Muscle of leg (tissue), 11 donors: ENCODE data around the gene KIZ. TPM values are rescaled to one million over a fixed set of nuclear protein-coding genes. Genes with fewer than 3 reads are reported as not detected.
"Not testable (repeated sequence)": the region's sequence is repeated elsewhere in the genome, so short reads cannot be mapped to it uniquely, and the experiment has no call there.

Experiments used
- DNase-seq: peaks from one replicate; pipeline ENCODE4 v3.0.0; 2013
- H3K27ac ChIP-seq: one replicate; pipeline ENCODE4 v1.5.1; 2013; ENCODE audit warnings: mild to moderate bottlenecking, low read length, control low read depth
- H3K27me3 ChIP-seq: one replicate; pipeline ENCODE4 v1.6.1; 2013; ENCODE audit warnings: low read length; ENCODE audit not compliant: control insufficient read depth, insufficient read depth
- H3K36me3 ChIP-seq: one replicate; pipeline ENCODE4 v1.6.1; 2013; ENCODE audit warnings: low read length; ENCODE audit not compliant: control insufficient read depth, insufficient read depth
- H3K4me1 ChIP-seq: one replicate; pipeline ENCODE4 v1.6.1; 2013; ENCODE audit warnings: low read length; ENCODE audit not compliant: control insufficient read depth, insufficient read depth
- H3K4me3 ChIP-seq: one replicate; pipeline ENCODE4 v1.5.1; 2013; ENCODE audit warnings: low read length, control low read depth
- H3K9me3 ChIP-seq: replicated peaks from 2 replicates; pipeline ENCODE4 v1.6.1; 2013; ENCODE audit warnings: low read depth, low read length; ENCODE audit not compliant: control insufficient read depth
- WGBS: methylation state at CpG from one replicate; pipeline ENCODE4 v1.1.5; 2013; ENCODE audit warnings: missing lambda C conversion rate; ENCODE audit not compliant: insufficient coverage; 5-methylcytosine and 5-hydroxymethylcytosine counted together
- polyA plus RNA-seq, 8 donors: library from polyadenylated mRNA; unstranded; fragments of 120-200 nt; gene quantifications; one replicate each; pipeline versions ENCODE4 v1.2.1 to v1.2.3, GENCODE V29; 2013; ENCODE audit warnings: inconsistent platforms in 1 of 8, low replicate concordance in 1 of 8; ENCODE audit not compliant: insufficient read length in 8 of 8, insufficient read depth in 1 of 8
- total RNA-seq: library from RNA; stranded (reverse); fragments of 120-200 nt; gene quantifications from one replicate; pipeline ENCODE4 v1.2.4, GENCODE V29; 2013

The KIZ gene
- total and polyA plus RNA-seq, 9 donors, result 12.8 to 18.5 (median 15.6) TPM

- not testable (repeated sequence) for H3K27ac ChIP-seq, H3K4me3 ChIP-seq, H3K9me3 ChIP-seq, H3K27me3 ChIP-seq, H3K36me3 ChIP-seq, DNase-seq, H3K4me1 ChIP-seq
- 91% methylated on average over 6 of the region's 8 CpGs for WGBS
Measured at GRCh38 chr20:21247603-21248095, 121.8 kb downstream of the KIZ start.

GRCh38 chr20:21251278-21251677 lies 125.4 kb downstream of the KIZ start:
- Histone ChIP-seq H3K27me3 (no peaks in the 10 kb centered on the region), H3K9me3 (no peaks in the 10 kb centered on the region), H3K27ac (no peak overlapping the region), H3K4me3 (no peak overlapping the region), H3K4me1 (no peaks in the 10 kb centered on the region), H3K36me3 (no peaks in the 10 kb centered on the region)
- no CpG with 5 or more reads among the region's 6 CpGs for WGBS
- no peak for DNase-seq

GRCh38 chr20:21257192-21257591 lies 131.3 kb downstream of the KIZ start:
- no peaks in the 10 kb centered on the region for H3K9me3 ChIP-seq
- H3K27ac ChIP-seq, result no peak overlapping the region
- H3K36me3 ChIP-seq, result no peaks in the 10 kb centered on the region
- H3K4me1 ChIP-seq, result no peaks in the 10 kb centered on the region
- WGBS, result 92% methylated on average over 2 of the region's 3 CpGs
- no peak for DNase-seq
- H3K27me3 ChIP-seq, result no peaks in the 10 kb centered on the region
- H3K4me3 ChIP-seq, result no peak overlapping the region

DNA sequence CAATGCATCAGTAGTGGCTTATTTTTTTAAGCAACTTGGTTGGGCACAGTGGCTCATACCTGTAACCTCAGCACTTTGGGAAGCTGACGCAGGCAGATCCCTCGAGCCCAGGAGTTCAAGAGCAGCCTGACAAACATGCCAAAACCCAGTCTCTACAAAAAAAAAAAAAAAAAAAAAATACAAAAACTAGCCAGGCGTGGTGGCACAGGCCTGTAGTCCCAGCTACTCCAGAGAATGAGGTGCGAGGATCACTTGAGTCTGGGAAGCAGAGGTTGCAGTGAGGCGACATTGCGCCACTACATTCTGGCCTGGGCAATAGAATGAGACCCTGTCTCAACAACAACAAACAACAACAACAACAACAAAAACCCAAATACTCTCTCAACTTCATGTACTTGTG lies 132.5 kb downstream of the KIZ start:
- Histone ChIP-seq H3K4me1 (no peaks in the 10 kb centered on the region), H3K9me3 (no peaks in the 10 kb centered on the region), H3K27me3 (no peaks in the 10 kb centered on the region), H3K4me3 (no peak overlapping the region), H3K27ac (no peak overlapping the region), H3K36me3 (no peaks in the 10 kb centered on the region)
- no peak for DNase-seq
- WGBS, result 75% methylated on average over 2 of the region's 6 CpGs

DNA sequence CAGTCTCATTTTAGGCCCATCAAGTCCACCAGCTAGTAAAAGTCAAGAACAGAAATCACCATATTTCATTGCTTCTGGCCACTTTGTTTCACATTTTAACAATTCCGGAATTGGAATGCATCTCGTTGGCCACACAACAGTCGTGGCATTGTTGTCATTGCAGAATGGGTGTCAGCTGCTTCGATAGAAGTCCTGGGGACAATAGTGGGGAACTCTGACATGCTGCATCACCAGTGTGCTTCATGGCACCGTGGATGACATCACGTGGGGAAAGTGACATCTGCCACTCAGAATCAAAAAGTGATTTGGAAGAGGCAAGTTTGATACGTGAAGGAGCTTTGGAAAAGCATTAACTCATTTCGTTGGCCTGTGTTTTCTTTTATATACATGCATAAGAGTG lies 133.5 kb downstream of the KIZ start:
- DNase-seq, result no peak
- H3K27ac ChIP-seq, result no peak overlapping the region
- no peaks in the 10 kb centered on the region for H3K4me1 ChIP-seq
- H3K27me3 ChIP-seq, result no peaks in the 10 kb centered on the region
- H3K4me3 ChIP-seq, result no peak overlapping the region
- H3K36me3 ChIP-seq, result no peaks in the 10 kb centered on the region
- 79% methylated on average over 6 of the region's 8 CpGs for WGBS
- no peaks in the 10 kb centered on the region for H3K9me3 ChIP-seq

DNA sequence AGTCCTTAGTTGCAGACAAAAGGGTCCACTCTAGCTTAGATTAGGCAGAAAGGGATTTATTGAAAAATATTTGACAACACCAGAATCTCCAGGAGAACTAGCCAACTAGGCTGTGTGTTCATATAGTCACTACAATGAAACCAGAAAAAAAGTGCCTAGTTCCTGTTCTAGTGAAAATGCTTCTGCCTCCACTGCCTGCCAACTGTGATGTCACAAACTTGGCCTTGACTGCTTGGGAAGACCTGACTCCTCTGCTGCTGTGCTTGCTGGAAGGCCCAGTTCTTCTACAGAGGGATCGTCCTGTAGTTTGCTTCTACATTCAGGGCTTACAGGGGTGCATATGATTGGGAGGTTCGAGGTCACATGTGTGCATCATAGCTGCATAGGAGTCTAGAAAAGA lies 136.9 kb downstream of the KIZ start:
- no peaks in the 10 kb centered on the region for H3K36me3 ChIP-seq
- DNase-seq, result peak; percentile 47
- no peak overlapping the region for H3K27ac ChIP-seq
- no peaks in the 10 kb centered on the region for H3K9me3 ChIP-seq
- H3K27me3 ChIP-seq, result no peaks in the 10 kb centered on the region
- WGBS, result no CpG with 5 or more reads among the region's 2 CpGs
- H3K4me3 ChIP-seq, result no peak overlapping the region
- no peaks in the 10 kb centered on the region for H3K4me1 ChIP-seq

- H3K27ac ChIP-seq, result no peak overlapping the region
- H3K4me1 ChIP-seq, result no peaks in the 10 kb centered on the region
- no peaks in the 10 kb centered on the region for H3K36me3 ChIP-seq
- WGBS, result 57% methylated on average over 12 of the region's 15 CpGs
- no peaks in the 10 kb centered on the region for H3K27me3 ChIP-seq
- DNase-seq, result no peak
- no peaks in the 10 kb centered on the region for H3K9me3 ChIP-seq
- no peak overlapping the region for H3K4me3 ChIP-seq
Measured at GRCh38 chr20:21265261-21266190, 139.6 kb downstream of the KIZ start.

GRCh38 chr20:21266191-21266536 lies 140.3 kb downstream of the KIZ start:
- Histone ChIP-seq H3K27ac (no peak overlapping the region), H3K4me1 (no peaks in the 10 kb centered on the region), H3K36me3 (no peaks in the 10 kb centered on the region), H3K27me3 (no peaks in the 10 kb centered on the region), H3K4me3 (no peak overlapping the region), H3K9me3 (no peaks in the 10 kb centered on the region)
- WGBS, result 78% methylated on average over 4 of the region's 5 CpGs
- DNase-seq, result no peak

DNA sequence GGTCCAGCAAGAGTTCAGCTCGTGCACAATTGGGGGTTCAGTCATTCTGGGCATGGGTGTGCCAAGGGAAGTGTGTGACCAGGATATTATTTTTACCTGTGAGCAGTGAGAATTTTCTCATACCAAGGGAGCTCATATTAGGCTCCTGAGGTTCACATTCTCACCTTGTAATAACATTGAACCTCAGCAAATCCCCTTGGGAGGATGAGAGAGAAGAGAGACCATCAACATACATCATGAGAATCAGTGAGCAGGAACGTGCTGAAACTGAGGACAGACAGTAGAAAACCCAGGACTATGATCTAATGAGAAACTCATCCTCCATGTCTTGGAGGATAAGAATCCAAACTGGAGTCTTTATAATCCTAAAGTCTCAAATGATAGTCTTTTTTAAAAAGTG lies 143.9 kb downstream of the KIZ start:
- 100% methylated on average over 1 of the region's 2 CpGs for WGBS
- peaks cover 2% of the 10 kb centered on the region for H3K27me3 ChIP-seq

GRCh38 chr20:21270806-21271205 lies 144.9 kb downstream of the KIZ start:
- H3K27ac ChIP-seq, result no peak overlapping the region
- H3K4me3 ChIP-seq, result no peak overlapping the region
- no peaks in the 10 kb centered on the region for H3K36me3 ChIP-seq
- 96% methylated on average over 4 of the region's 8 CpGs for WGBS
- no peaks in the 10 kb centered on the region for H3K4me1 ChIP-seq
- no peaks in the 10 kb centered on the region for H3K9me3 ChIP-seq
- peaks cover 2% of the 10 kb centered on the region for H3K27me3 ChIP-seq
- no peak for DNase-seq

More for the DNA sequence above, 143.9 kb downstream of the KIZ start:
- no peaks in the 10 kb centered on the region for H3K9me3 ChIP-seq
- H3K27ac ChIP-seq, result no peak overlapping the region
- no peaks in the 10 kb centered on the region for H3K36me3 ChIP-seq
- no peak for DNase-seq
- H3K4me1 ChIP-seq, result no peaks in the 10 kb centered on the region
- no peak overlapping the region for H3K4me3 ChIP-seq
